ENCODE results near the gene COQ8B.

The COQ8B gene

GRCh38 chr19:40717325-40717879 lies 716 bp upstream of the COQ8B start:
- no peak for DNase-seq

GRCh38 chr19:40716031-40716481 lies 630 bp downstream of the COQ8B start:
- DNase-seq = peak; percentile 67

- DNase-seq = peak; percentile 96
Measured at GRCh38 chr19:40714441-40715299, 2.0 kb downstream of the COQ8B start.

GRCh38 chr19:40713939-40714338 lies 2.7 kb downstream of the COQ8B start:
- DNase-seq = no peak

- no peak for DNase-seq
Measured at GRCh38 chr19:40709817-40710216, 6.9 kb downstream of the COQ8B start.

GRCh38 chr19:40707615-40708014 lies 9.1 kb downstream of the COQ8B start:
- no peak for DNase-seq

GRCh38 chr19:40705950-40706619 lies 10.6 kb downstream of the COQ8B start:
- DNase-seq = no peak

GRCh38 chr19:40705362-40705651 lies 11.4 kb downstream of the COQ8B start:
- DNase-seq = no peak

GRCh38 chr19:40704491-40705361 lies 12.0 kb downstream of the COQ8B start:
- DNase-seq = no peak

GRCh38 chr19:40703029-40703755 lies 13.5 kb downstream of the COQ8B start:
- DNase-seq = no peak

GRCh38 chr19:40702337-40703012 lies 14.2 kb downstream of the COQ8B start:
- DNase-seq = no peak

GRCh38 chr19:40701758-40702157 lies 14.9 kb downstream of the COQ8B start:
- no peak for DNase-seq

GRCh38 chr19:40700083-40700482 lies 16.6 kb downstream of the COQ8B start:
- no peak for DNase-seq

GRCh38 chr19:40697007-40697406 lies 19.7 kb downstream of the COQ8B start:
- no peak for DNase-seq

GRCh38 chr19:40695881-40696280 lies 20.8 kb downstream of the COQ8B start:
- no peak for DNase-seq

- DNase-seq = no peak
Measured at GRCh38 chr19:40693896-40694295, 22.8 kb downstream of the COQ8B start.

- DNase-seq = no peak
Measured at GRCh38 chr19:40693150-40693788, 23.4 kb downstream of the COQ8B start.

GRCh38 chr19:40692212-40692551 lies 24.5 kb downstream of the COQ8B start:
- no peak for DNase-seq

- peak; percentile 5 for DNase-seq
Measured at GRCh38 chr19:40691421-40692211, 25.1 kb downstream of the COQ8B start.

GRCh38 chr19:40690693-40691420 lies 25.8 kb downstream of the COQ8B start:
- peak; percentile 88 for DNase-seq

Data from CD4-positive, alpha-beta T cell treated with Interleukin-21 for 1 hour (primary cell).